Activated gamma-delta T cell (primary cell): ENCODE results near the gene TSEN34.
"Not testable (repeated sequence)": the region's sequence is repeated elsewhere in the genome, so short reads cannot be mapped to it uniquely, and the experiment has no call there.

Experiments used
- DNase-seq: peaks from one replicate; lab custom pipeline; 2025; lab: John Stamatoyannopoulos, UW

The TSEN34 gene

GRCh38 chr19:54209058-54209810, 18.1 kb downstream of the TSEN34 start:
- DNase-seq = no peak

DNA sequence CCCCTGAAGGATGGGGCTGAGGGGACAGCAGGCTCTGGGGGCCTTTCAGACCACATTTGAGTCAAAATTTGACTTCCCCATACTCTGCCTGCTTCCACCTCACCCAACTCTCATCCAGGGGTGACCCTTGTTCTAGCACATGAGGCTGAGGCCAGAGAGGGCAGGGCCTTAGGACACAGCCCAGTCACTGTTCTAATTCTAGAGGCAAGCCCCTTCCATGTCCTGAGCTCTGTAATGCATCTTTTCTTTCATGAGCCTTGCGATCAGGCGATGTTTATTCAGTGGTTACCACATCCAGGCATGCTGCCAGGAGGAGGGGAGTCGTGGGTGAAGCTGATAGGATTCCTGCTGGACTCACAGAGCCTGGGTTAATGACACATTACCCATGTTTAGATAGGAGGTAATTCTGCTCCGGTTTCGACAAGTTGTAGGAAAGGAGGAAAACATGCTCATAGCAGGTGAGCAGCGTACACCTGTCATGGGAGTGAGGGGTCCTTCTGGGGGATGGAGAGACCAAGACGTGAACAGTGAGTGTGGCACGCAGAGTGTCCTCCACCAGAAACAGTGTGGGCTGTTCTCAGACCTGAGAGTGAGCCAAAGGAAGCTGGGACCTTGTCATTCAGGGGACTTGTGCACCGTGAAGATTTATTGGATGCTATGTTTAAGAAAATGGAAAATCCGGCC, 18.8 kb downstream of the TSEN34 start:
- no peak for DNase-seq

DNA sequence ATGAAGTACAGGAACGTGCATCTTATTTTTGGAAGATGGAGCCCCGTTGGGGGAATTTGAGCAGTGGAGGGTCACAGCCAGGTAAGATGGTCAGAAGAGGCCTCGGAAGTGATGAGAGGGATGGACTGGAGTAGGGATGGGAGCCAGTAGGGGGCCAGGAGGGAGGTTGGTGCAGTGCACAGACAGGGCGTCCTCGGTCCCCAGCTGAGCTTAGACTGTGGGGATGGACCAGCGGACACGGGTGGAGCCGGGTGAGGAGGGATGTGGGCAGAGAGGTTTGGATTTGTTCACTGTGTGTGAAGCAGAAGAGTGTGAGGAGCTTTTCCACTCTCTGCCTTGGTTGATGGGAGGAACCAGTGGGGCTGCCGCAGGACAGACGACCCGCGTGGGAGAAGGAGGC, 20.1 kb downstream of the TSEN34 start:
- DNase-seq = no peak

- not testable (repeated sequence) for DNase-seq
These were observed 23.1 kb downstream of the TSEN34 start for GRCh38 chr19:54214217-54214616.

GRCh38 chr19:54214734-54215133, 23.6 kb downstream of the TSEN34 start:
- DNase-seq = not testable (repeated sequence)

DNA sequence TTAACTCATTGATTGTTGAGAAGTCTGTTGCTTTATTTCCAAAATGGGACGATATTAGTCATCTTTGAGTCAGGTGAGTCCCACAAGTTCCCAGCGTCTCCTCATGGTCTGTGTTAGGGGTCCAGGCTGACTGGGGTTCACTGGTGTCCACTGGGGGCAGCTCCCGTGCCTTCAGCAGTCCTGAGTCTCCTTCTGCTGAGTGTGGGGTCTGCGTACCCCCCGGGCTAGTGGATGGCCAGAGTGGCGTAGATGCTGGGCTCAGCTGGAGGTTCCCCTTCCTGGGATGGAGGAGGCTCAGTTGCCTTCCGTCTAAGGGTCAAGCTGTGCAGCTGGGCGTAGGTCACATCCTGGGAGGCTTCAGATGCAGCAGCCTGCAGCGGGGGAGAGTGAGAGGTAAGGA, 25.8 kb downstream of the TSEN34 start:
- DNase-seq = no peak

GRCh38 chr19:54217517-54218247, 26.6 kb downstream of the TSEN34 start:
- DNase-seq = not testable (repeated sequence)

GRCh38 chr19:54218259-54218658, 27.2 kb downstream of the TSEN34 start:
- DNase-seq = no peak

GRCh38 chr19:54218960-54219661, 28.0 kb downstream of the TSEN34 start:
- no peak for DNase-seq

DNA sequence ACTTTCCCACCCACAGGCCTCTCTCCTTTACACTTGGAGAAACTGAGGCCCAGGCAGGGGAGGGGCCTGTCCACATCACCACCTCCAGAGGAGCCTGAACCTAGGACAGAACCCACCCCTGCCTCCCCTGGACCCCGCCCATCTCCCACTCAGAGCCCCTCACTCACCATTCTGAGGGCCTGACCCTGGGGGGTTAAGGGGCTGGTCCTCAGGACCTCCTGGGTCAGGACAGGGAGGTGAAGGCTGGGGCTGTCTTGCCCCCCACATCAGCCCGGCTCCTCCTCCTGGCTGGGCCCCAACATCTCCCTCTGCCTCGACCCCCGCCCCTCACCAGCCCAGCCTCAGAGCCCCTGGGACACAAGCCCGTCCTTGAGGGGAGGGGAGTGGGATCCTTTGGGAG, 28.6 kb downstream of the TSEN34 start:
- not testable (repeated sequence) for DNase-seq

DNA sequence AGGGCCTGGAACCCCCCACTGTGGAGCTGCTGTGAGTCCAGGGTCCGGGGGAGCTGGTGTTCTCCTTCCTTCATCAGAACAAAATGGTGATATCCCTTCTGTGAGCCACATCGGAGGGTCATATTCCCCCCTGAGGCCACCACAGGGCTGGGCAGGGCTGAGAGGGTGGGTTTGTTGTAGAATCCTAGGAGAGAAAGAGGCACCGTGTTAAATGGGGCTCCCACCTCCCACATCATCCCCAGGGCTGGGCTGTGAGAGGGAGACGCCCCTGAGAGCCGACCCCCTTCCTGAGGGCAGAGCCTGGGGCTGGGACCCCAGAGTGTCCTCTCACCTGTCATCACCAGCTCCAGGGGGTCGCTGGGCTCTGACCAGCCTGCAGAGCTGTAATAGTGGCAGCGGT, 30.8 kb downstream of the TSEN34 start:
- DNase-seq = not testable (repeated sequence)

DNA sequence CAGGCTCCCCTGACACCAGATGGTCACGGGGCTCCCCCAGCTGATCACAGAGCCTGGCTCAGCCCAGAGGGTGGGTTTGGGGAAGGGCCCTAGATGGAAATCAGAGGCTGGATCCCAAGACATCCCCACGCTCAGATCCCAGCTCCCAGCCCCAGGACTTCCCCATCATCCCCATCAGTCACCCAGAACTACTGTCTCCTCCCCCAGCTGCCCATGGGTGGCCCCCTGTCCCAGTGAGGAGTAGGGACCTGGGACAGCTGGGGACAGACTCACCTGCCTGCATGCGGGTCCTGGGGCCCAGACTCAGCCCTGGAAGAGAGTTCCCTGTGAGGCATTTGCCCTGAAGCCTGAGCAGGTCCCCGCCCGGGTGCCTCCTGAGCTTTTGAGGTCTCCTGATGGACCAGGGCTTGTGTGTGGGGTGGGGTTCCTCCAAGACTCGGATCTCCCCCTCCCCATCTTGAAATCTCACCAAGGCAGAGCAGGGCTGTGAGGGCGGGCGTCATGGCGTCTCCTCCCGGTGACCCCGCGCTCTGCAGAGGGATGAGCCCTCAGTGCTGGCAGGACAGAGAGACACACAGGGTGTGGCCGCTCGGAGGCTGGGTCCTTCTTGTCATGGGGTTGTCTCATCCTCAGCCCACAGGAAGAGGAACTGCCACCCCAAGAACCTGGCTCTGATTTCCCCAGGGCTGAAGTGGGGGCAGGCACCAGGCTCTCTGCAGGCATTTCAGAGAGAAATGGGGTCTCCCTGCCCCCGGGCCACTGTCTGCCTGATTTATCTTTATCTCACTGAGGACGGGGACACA, 31.6 kb downstream of the TSEN34 start, which contains the start of gene LILRB3:
Gene LILRB3 (minus strand): TSS at position 534 of the 803 bp plus-strand sequence. CDS start 31 bp downstream, at position 503.
- not testable (repeated sequence) for DNase-seq

DNA sequence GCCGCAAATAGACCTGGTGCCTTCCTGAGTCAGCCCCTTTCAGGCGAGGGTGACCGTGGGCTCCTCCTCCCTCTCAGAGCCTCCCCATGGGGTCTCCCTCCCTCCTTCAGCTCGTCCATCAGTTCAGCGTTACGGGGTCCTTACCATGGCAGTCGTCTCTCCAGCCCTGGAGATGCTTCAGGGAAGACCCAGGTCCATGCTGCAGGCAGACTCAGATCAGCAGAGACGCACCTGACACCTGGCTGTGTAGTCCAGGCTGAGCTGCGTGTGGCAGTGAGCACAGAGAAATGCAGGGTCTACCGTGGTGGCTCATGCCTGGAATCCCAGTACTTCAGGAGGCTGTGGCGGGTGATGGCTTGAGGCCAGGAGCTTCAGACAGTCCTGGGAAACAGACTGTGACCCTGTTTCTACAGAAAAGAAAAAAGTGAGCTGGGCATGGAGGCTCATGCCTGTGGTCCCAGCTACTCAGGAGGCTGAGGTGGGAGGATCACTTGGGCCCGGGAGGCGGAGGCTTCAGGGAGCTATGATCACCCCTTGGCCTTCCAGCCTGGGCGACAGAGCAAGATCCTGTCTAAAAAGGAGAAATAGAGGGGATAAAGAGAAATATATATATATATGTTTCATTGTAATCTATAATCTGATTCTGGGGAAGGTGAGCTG, 32.3 kb downstream of the TSEN34 start:
- not testable (repeated sequence) for DNase-seq

DNA sequence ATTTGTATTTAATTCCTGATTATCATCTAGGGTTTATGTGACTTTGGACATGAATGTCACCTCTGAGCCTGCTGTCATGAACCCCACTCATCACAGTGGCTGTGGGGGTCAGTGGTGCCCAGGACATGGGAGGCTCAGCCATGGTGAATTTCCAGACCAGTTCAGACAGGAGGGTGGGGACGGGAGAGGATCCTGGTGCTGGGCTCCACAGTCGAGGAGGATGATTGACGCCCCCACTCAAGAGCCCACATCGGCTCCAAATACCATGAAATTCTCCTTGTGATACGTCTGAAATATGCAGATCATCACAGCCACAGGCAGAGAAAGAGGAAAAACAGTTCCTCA, 32.8 kb downstream of the TSEN34 start:
- not testable (repeated sequence) for DNase-seq

DNA sequence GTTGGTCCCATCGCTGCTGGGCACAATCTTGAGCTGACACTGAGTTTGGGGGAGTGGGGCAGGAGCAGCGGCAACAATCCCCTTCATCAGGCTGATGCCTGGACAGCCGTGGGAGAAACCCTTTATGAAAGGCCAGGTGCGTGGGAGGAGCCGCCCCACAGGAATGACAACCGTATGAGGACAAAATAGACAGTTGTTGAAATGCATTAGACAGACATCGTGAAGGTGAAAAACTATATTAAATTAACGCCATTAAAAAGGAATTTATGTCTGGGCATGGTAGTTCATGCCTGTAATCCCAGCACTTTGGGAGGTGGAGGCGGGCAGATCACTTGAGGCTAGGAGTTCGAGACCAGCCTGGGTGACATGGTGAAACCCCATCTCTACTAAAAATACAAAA, 33.5 kb downstream of the TSEN34 start:
- DNase-seq = not testable (repeated sequence)

GRCh38 chr19:54229146-54229545, 38.0 kb downstream of the TSEN34 start:
- DNase-seq = no peak

DNA sequence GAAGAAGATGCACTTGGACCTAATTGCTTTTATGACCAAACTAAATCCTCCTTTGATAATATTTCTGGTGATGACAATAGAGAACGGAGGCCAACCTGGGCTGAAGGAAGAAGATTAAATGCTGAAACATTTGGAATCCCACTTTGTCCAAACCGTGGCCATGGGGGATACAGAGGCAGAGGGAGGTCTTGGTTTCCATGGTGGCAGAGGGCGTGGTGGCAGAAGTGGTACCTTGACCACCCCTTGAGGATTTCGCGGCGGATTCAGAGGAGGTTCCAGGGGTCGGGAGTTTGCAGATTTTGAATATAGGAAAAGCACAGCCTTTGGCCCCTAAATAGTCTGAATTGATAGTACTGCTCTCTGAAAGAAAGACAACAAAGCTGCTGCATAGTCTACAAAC, 38.9 kb downstream of the TSEN34 start:
- no peak for DNase-seq

- DNase-seq = peak; percentile 50
These were observed 40.2 kb downstream of the TSEN34 start for GRCh38 chr19:54231077-54231931.

DNA sequence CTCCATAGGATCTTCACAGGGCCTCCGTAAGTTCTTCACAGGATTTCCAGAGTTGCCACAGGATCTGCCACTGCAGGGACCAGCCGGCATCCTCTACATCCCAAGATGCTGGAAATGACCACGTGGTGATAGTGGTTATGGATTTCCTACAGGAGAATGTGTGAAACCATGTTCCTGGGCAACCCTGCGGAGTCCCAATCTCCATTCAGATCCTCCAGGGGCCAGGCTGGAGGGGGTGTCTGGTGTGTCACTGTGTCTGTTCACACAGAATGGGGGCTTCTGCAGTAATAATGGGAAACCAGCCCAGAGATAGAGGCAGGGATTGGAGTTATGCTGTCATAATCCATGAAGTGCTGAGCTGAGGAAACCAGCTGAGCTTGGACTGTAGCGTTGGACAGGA, 42.8 kb downstream of the TSEN34 start:
- DNase-seq = no peak
